Adrenal gland (tissue), 5 donors: ENCODE data around the gene MPPED1.

Experiments used
- POLR2A ChIP-seq, 2 donors: fragments of 450-650 bp; IDR thresholded peaks; one replicate each; pipeline ENCODE4 v1.6.1; 2017; ENCODE audit warnings: antibody characterized with exemption in 2 of 2, mild to moderate bottlenecking in 2 of 2, moderate library complexity in 1 of 2
- TF ChIP-seq, protein P1 (sequence below), 6 experiments: fragments of 450-650 bp in 4 of 6; fragments of 200-600 bp in 2 of 6; sonication (generic) in 1 of 6; IDR thresholded peaks; 1 replicate in 5 of 6; 2 replicates in 1 of 6; pipeline versions ENCODE4 v1.5.1 to v1.8.0; 2016 to 2021; ENCODE audit warnings: antibody characterized with exemption in 6 of 6, mild to moderate bottlenecking in 2 of 6, moderate library complexity in 1 of 6
- donor health status: DM: no; HTN: no; CAD: no.

GRCh38 chr22:43442386-43443151 lies 30.8 kb downstream of the MPPED1 start:
- no peak for TF ChIP-seq POLR2A (IDR thresholded peaks at IDR 0.05)
- TF ChIP-seq, protein P1, sequence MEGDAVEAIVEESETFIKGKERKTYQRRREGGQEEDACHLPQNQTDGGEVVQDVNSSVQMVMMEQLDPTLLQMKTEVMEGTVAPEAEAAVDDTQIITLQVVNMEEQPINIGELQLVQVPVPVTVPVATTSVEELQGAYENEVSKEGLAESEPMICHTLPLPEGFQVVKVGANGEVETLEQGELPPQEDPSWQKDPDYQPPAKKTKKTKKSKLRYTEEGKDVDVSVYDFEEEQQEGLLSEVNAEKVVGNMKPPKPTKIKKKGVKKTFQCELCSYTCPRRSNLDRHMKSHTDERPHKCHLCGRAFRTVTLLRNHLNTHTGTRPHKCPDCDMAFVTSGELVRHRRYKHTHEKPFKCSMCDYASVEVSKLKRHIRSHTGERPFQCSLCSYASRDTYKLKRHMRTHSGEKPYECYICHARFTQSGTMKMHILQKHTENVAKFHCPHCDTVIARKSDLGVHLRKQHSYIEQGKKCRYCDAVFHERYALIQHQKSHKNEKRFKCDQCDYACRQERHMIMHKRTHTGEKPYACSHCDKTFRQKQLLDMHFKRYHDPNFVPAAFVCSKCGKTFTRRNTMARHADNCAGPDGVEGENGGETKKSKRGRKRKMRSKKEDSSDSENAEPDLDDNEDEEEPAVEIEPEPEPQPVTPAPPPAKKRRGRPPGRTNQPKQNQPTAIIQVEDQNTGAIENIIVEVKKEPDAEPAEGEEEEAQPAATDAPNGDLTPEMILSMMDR (IDR thresholded peaks at IDR 0.05): no peak
